GM23338 (cell line): ENCODE measurements around the gene CCDC201.

ENCODE experiments used
- CREB1 ChIP-seq: fragments of 250-450 bp; sonication (Bioruptor Pico); IDR thresholded peaks from 2 replicates; pipeline ENCODE4 v1.5.0; 2020; ENCODE audit warnings: low read depth, mild to moderate bottlenecking, moderate library complexity
- CTCF ChIP-seq, 2 experiments: fragments of 200-600 bp in 1 of 2; sonication (generic) in 1 of 2; conservative IDR thresholded peaks; 2 replicates each; pipeline versions ENCODE4 v1.5.1 to v1.6.1; 2016 to 2017; ENCODE audit warnings: antibody characterized with exemption in 2 of 2, low read depth in 2 of 2, mild to moderate bottlenecking in 2 of 2, moderate library complexity in 1 of 2
- EZH2 ChIP-seq: fragments of 200-600 bp; sonication (generic); IDR thresholded peaks from one replicate; pipeline ENCODE4 v1.8.0; 2017; ENCODE audit warnings: antibody characterized with exemption, mild to moderate bottlenecking, low read depth; ENCODE audit not compliant: unreplicated experiment
- NANOG ChIP-seq: IDR thresholded peaks from 2 replicates; pipeline ENCODE4 v1.6.1; 2016; ENCODE audit warnings: antibody characterized with exemption, borderline replicate concordance
- POLR2AphosphoS5 ChIP-seq: IDR thresholded peaks from 2 replicates; pipeline ENCODE4 v1.6.1; 2016; ENCODE audit warnings: antibody characterized with exemption, low read depth
- TF ChIP-seq, protein P1 (sequence below): IDR thresholded peaks from one replicate; pipeline ENCODE4 v1.6.1; 2018; ENCODE audit warnings: antibody characterized with exemption; ENCODE audit not compliant: unreplicated experiment
- TF ChIP-seq, protein P2 (sequence below): IDR thresholded peaks from 2 replicates; pipeline ENCODE4 v1.6.1; 2016; ENCODE audit warnings: antibody characterized with exemption

DNA sequence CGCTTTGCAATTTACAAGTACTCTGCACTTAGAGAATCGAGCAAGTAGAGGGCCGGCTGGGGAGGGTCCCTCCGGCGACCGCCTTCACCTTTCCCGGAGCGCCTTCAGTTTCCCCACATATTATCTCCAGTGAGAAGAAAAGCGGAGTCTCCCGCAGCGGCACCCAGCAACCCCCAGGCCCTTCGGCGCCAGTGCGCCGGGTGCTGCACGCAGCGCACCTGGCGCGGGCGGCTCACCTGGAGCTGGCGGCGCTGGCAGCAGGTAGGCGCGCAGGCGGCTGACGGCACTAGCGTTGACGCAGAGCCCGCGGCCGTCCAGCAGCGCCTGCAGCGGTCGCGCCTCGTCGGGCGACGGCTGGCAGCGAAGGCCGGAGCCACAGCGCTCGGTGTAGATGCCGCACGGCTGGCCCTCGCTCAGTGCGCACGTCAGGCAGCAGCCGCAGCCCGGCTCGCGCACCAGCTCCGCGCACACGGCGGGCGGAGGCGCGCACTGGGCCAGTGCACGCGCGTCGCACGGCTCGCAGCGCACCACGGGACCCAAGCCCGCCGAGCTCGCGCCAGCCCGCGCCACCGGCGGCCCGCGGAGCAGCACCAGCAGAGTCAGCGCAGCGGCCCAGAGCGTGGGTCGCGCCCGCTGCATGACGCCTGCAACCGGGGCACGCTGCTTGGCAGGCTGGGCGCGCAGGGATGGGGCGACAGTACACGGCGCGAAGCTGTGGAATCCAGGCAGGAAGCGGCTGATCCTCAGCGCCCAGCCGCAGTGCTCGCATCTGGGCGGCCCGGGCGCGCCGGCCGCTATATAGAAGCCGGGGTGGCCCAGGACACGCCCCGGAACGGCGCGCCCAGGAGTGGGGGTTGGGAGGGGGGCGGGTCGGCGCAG is 47.9 kb upstream of the CCDC201 start, which contains the start of gene IGFBP3:
- TF ChIP-seq CTCF (conservative IDR thresholded peaks at IDR 0.05; ENCODE audit: low read depth in 2 of 2) (no peak), CREB1 (CRISPR knock-in tag) (peak; percentile 55), POLR2AphosphoS5 (peak; percentile 64), EZH2 (no peak), NANOG (no peak)
- TF ChIP-seq, protein P1, sequence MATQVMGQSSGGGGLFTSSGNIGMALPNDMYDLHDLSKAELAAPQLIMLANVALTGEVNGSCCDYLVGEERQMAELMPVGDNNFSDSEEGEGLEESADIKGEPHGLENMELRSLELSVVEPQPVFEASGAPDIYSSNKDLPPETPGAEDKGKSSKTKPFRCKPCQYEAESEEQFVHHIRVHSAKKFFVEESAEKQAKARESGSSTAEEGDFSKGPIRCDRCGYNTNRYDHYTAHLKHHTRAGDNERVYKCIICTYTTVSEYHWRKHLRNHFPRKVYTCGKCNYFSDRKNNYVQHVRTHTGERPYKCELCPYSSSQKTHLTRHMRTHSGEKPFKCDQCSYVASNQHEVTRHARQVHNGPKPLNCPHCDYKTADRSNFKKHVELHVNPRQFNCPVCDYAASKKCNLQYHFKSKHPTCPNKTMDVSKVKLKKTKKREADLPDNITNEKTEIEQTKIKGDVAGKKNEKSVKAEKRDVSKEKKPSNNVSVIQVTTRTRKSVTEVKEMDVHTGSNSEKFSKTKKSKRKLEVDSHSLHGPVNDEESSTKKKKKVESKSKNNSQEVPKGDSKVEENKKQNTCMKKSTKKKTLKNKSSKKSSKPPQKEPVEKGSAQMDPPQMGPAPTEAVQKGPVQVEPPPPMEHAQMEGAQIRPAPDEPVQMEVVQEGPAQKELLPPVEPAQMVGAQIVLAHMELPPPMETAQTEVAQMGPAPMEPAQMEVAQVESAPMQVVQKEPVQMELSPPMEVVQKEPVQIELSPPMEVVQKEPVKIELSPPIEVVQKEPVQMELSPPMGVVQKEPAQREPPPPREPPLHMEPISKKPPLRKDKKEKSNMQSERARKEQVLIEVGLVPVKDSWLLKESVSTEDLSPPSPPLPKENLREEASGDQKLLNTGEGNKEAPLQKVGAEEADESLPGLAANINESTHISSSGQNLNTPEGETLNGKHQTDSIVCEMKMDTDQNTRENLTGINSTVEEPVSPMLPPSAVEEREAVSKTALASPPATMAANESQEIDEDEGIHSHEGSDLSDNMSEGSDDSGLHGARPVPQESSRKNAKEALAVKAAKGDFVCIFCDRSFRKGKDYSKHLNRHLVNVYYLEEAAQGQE, result no peak
- TF ChIP-seq, protein P2, sequence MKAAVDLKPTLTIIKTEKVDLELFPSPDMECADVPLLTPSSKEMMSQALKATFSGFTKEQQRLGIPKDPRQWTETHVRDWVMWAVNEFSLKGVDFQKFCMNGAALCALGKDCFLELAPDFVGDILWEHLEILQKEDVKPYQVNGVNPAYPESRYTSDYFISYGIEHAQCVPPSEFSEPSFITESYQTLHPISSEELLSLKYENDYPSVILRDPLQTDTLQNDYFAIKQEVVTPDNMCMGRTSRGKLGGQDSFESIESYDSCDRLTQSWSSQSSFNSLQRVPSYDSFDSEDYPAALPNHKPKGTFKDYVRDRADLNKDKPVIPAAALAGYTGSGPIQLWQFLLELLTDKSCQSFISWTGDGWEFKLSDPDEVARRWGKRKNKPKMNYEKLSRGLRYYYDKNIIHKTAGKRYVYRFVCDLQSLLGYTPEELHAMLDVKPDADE, result no peak
